K562 (cell line): ENCODE results near the gene ATP6V0C. TPM values are rescaled to one million over a fixed set of nuclear protein-coding genes. Genes with fewer than 3 reads are reported as not detected.
A peak's percentile ranks its signal among the peaks of the same experiment; 100 is the strongest.

ENCODE experiments used
- CREB3 ChIP-seq: fragments of 450-650 bp; conservative IDR thresholded peaks from 2 replicates; pipeline ENCODE4 v1.6.1; 2016; ENCODE audit warnings: missing genetic modification characterization, low read depth, mild to moderate bottlenecking, missing compliant biosample characterization, moderate library complexity
- RBFOX2 ChIP-seq: fragments of 200-400 bp; formaldehyde crosslinking; IDR thresholded peaks from 2 replicates; pipeline ENCODE4 v1.6.1; 2017; ENCODE audit warnings: low read depth, mild to moderate bottlenecking, low read length, moderate library complexity
- TRIM25 ChIP-seq: fragments of 450-650 bp; IDR thresholded peaks from 2 replicates; pipeline ENCODE4 v1.7.0; 2016; ENCODE audit warnings: borderline replicate concordance
- UBTF ChIP-seq, 2 experiments: IDR thresholded peaks; 2 replicates each; pipeline ENCODE4 v1.6.1; 2012; ENCODE audit warnings: improper control_type of control experiment in 2 of 2, low read depth in 2 of 2, low read length in 2 of 2, borderline replicate concordance in 1 of 2
- polyA plus RNA-seq, 8 experiments: library from polyadenylated mRNA; depleted of rRNA in 4 of 8; stranded (reverse) in 5 of 8; unstranded in 3 of 8; fragments of >200 nt; fragmentation: Nextera tagmentation in 2 of 8; fragmentation: Illumina TruSeq in 1 of 8; extraction: Ambion mirVana in 2 of 8; extraction: Trizol in 1 of 8; gene quantifications; 2 replicates each; pipeline versions ENCODE4 v1.2.1 to v1.2.3, GENCODE V29; 2011 to 2014; ENCODE audit warnings: inconsistent platforms in 1 of 8, missing spikeins in 1 of 8
- total RNA-seq, 7 experiments: library from RNA; depleted of rRNA in 6 of 7; stranded (reverse); fragments of >200 nt in 6 of 7; fragmentation: Illumina TruSeq in 2 of 7; extraction: Trizol in 2 of 7; gene quantifications; 2 replicates each; pipeline versions ENCODE4 v1.2.1 to v1.2.3, GENCODE V29; 2011 to 2021; ENCODE audit warnings: low replicate concordance in 1 of 7

ATP6V0C gene
- total and polyA plus RNA-seq, 9 of the 15 experiments (the other 6 are each of a cell fraction or from before 2014, with no cell fraction given): 2.9 to 228 (median 22.7) TPM

- TF ChIP-seq UBTF (IDR thresholded peaks at IDR 0.05; ENCODE audit: borderline replicate concordance in 1 of 2, low read depth in 2 of 2, low read length in 2 of 2): peak in 1 of 2 experiments; percentile 17; a peak in 1 of 4 replicates
- no peak for TF ChIP-seq TRIM25
- TF ChIP-seq CREB3: no peak
- TF ChIP-seq RBFOX2: peak; percentile 73
Measured at GRCh38 chr16:2520097-2520783, 6.5 kb downstream of the ATP6V0C start, which contains the start of gene AMDHD2 (continued).
